Frontal cortex (tissue), 4 donors: ENCODE data around the gene SMARCA4. TPM values are rescaled to one million over a fixed set of nuclear protein-coding genes. Genes with fewer than 3 reads are reported as not detected.
"Not testable (repeated sequence)": the region's sequence is repeated elsewhere in the genome, so short reads cannot be mapped to it uniquely, and the experiment has no call there.

Experiments
- DNase-seq, 2 donors: peaks; one replicate each; pipeline ENCODE4 v3.0.0; 2012; ENCODE audit warnings: low spot score in 2 of 2
- FAIRE-seq: peaks from 2 replicates; lab custom pipeline; 2012; peaks lifted over from hg19 to GRCh38; lab: Jason Lieb, UNC
- total RNA-seq: library from RNA; depleted of rRNA; stranded (reverse); fragments of >200 nt; gene quantifications from one replicate; pipeline ENCODE4 v1.2.3, GENCODE V29; 2014
- donor health status: control.
- donor health status: control.
- donor health status: control.

The SMARCA4 gene
- total RNA-seq, 1 donor from 2014 or later: 85.2 TPM

- DNase-seq (peak in 1 of 2 donors; percentile 51), FAIRE-seq (no peak)
These were observed 32.9 kb upstream of the SMARCA4 start for GRCh38 chr19:10927730-10928562.

- FAIRE-seq (peak; percentile 6), DNase-seq (peak; percentile 96)
These were observed 32.0 kb upstream of the SMARCA4 start, which contains the start of the genes TIMM29 and YIPF2 for GRCh38 chr19:10928563-10929401. TIMM29 (plus strand) TSS chr19:10928811; CDS start chr19:10928823, 12 bp downstream. YIPF2 (minus strand) TSS chr19:10928639; CDS start chr19:10928410, 229 bp downstream.

- FAIRE-seq (no peak), DNase-seq (no peak)
These were observed 31.4 kb upstream of the SMARCA4 start for GRCh38 chr19:10929402-10929794.

GRCh38 chr19:10935371-10936059, 25.3 kb upstream of the SMARCA4 start:
- DNase-seq (no peak), FAIRE-seq (no peak)

- DNase-seq (peak in 1 of 2 donors; percentile 71), FAIRE-seq (no peak)
These were observed 24.2 kb upstream of the SMARCA4 start for GRCh38 chr19:10936661-10937084.

- DNase-seq, FAIRE-seq: not testable (repeated sequence)
These were observed 19.2 kb upstream of the SMARCA4 start for GRCh38 chr19:10941649-10942048.

- not testable (repeated sequence) for FAIRE-seq, DNase-seq
These were observed 17.4 kb upstream of the SMARCA4 start for GRCh38 chr19:10943412-10943811.

GRCh38 chr19:10945264-10945663, 15.6 kb upstream of the SMARCA4 start:
- FAIRE-seq (no peak), DNase-seq (no peak)

GRCh38 chr19:10946958-10947657, 13.7 kb upstream of the SMARCA4 start:
- no peak for FAIRE-seq

GRCh38 chr19:10952809-10953208, 8.0 kb upstream of the SMARCA4 start:
- FAIRE-seq (no peak), DNase-seq (no peak)

More at GRCh38 chr19:10946958-10947657, 13.7 kb upstream of the SMARCA4 start:
- no peak for DNase-seq

- FAIRE-seq, DNase-seq: not testable (repeated sequence)
These were observed 1.4 kb upstream of the SMARCA4 start for GRCh38 chr19:10959277-10959968.

GRCh38 chr19:10961073-10961860, 437 bp downstream of the SMARCA4 start:
- DNase-seq: peak in 1 of 2 donors; percentile 91
- FAIRE-seq: no peak

- no peak for FAIRE-seq
These were observed 2.0 kb downstream of the SMARCA4 start for GRCh38 chr19:10962863-10963262.

GRCh38 chr19:10963865-10964264, 3.0 kb downstream of the SMARCA4 start:
- FAIRE-seq (no peak), DNase-seq (no peak)

More at GRCh38 chr19:10962863-10963262, 2.0 kb downstream of the SMARCA4 start:
- no peak for DNase-seq

GRCh38 chr19:10964903-10965302, 4.1 kb downstream of the SMARCA4 start:
- FAIRE-seq (no peak), DNase-seq (no peak)

- no peak for DNase-seq
- FAIRE-seq: no peak
These were observed 4.6 kb downstream of the SMARCA4 start for GRCh38 chr19:10965398-10965797.

GRCh38 chr19:10966809-10967208, 6.0 kb downstream of the SMARCA4 start:
- no peak for FAIRE-seq
- DNase-seq: no peak
